Esophagus muscularis mucosa (tissue), 3 donors: Measurements from ENCODE around the gene SRSF12.

ENCODE experiments used
- POLR2A ChIP-seq: fragments of 450-650 bp; IDR thresholded peaks from one replicate; pipeline ENCODE4 v1.6.1; 2017; ENCODE audit warnings: antibody characterized with exemption, moderate library complexity, mild to moderate bottlenecking, low read depth
- POLR2AphosphoS5 ChIP-seq, 2 donors: sonication (generic); formaldehyde crosslinking; IDR thresholded peaks; one replicate each; pipeline ENCODE4 v1.6.1; 2017; ENCODE audit warnings: antibody characterized with exemption in 2 of 2
- TF ChIP-seq, protein P1 (sequence below), 3 experiments: fragments of 200-600 bp in 2 of 3; fragments of 450-650 bp in 1 of 3; sonication (generic) in 2 of 3; IDR thresholded peaks; one replicate each; pipeline ENCODE4 v1.5.1; 2017 to 2019; ENCODE audit warnings: antibody characterized with exemption in 3 of 3, mild to moderate bottlenecking in 2 of 3, moderate library complexity in 1 of 3

DNA sequence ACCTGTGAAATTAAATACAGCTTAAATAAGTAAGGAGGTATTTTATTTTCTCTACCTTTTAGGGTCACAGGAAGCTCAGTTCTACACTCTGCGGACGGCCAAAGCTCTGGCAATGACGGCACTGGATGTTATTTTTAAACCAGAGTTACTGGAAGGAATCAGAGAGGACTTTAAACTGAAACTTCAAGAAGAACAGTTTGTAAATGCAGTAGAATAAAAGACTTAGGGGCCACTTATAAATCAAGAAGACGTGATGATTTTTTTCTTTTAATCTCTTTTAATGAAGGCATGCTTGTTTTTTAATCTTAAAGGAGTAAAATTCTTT lies 44.1 kb upstream of the SRSF12 start:
- TF ChIP-seq POLR2AphosphoS5 (IDR thresholded peaks at IDR 0.05) (peak in 1 of 2 donors; percentile 61), POLR2A (no peak)
- TF ChIP-seq, protein P1, sequence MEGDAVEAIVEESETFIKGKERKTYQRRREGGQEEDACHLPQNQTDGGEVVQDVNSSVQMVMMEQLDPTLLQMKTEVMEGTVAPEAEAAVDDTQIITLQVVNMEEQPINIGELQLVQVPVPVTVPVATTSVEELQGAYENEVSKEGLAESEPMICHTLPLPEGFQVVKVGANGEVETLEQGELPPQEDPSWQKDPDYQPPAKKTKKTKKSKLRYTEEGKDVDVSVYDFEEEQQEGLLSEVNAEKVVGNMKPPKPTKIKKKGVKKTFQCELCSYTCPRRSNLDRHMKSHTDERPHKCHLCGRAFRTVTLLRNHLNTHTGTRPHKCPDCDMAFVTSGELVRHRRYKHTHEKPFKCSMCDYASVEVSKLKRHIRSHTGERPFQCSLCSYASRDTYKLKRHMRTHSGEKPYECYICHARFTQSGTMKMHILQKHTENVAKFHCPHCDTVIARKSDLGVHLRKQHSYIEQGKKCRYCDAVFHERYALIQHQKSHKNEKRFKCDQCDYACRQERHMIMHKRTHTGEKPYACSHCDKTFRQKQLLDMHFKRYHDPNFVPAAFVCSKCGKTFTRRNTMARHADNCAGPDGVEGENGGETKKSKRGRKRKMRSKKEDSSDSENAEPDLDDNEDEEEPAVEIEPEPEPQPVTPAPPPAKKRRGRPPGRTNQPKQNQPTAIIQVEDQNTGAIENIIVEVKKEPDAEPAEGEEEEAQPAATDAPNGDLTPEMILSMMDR (IDR thresholded peaks at IDR 0.05) = no peak
